K562 (cell line): ENCODE measurements around the gene MICU1. TPM values are rescaled to one million over a fixed set of nuclear protein-coding genes. Genes with fewer than 3 reads are reported as not detected.
A peak's percentile ranks its signal among the peaks of the same experiment; 100 is the strongest.

ENCODE experiments used
- ATAC-seq: fragments of 200-7000 bp; cut with Tn5 transposase; 3 replicates; pipeline ENCODE4 v1.9.1; 2020; ENCODE audit warnings: moderate library complexity
- BruUV-seq: library from RNA; stranded (reverse); fragments of 400-500 nt; replicated peaks from 2 replicates; lab custom pipeline; 2021; lab: Mats Ljungman, UMichigan
- CTCF ChIA-PET: fragments of 300-600 bp; formaldehyde crosslinking; extraction: SDS; loops from one replicate; lab custom pipeline; 2021; ENCODE audit warnings: low intra/inter-chr PET ratio; lab: Yijun Ruan, JAX
- POLR2A ChIA-PET: fragments of 300-600, 350-650 bp; sonication (Branson Sonifier 250); formaldehyde crosslinking; extraction: SDS; loops from one replicate; lab custom pipeline; 2021; ENCODE audit warnings: antibody characterized with exemption, inconsistent platforms; lab: Yijun Ruan, JAX
- DNase-seq, 4 experiments: peaks; one replicate each; pipeline versions ENCODE4 v3.0.0 to v3.0.0-alpha.2; 2011 to 2018; ENCODE audit warnings: low spot score in 3 of 4, mixed read lengths in 3 of 4; ENCODE audit errors: extremely low read depth in 1 of 4
- FAIRE-seq: peaks from 2 replicates; lab custom pipeline; 2011; peaks lifted over from hg19 to GRCh38; lab: Jason Lieb, UNC
- H2AFZ ChIP-seq: 2 replicates; pipeline ENCODE4 v1.6.0; 2011; ENCODE audit warnings: low read depth, low read length, control low read depth, inconsistent platforms
- H3K27ac ChIP-seq: fragments of 200-600 bp; 3 replicates; pipeline ENCODE4 v1.8.0; 2011; ENCODE audit warnings: low read depth, mild to moderate bottlenecking, control low read depth, inconsistent platforms, low read length, moderate library complexity, mixed read lengths; ENCODE audit errors: extremely low read depth
- H3K27me3 ChIP-seq, 2 experiments: fragments of 300-600 bp in 1 of 2; 2 replicates in 1 of 2; 3 replicates in 1 of 2; pipeline versions ENCODE4 v1.6.0 to v1.8.0; 2011; ENCODE audit warnings: inconsistent platforms in 2 of 2, low read length in 2 of 2, mild to moderate bottlenecking in 1 of 2, mixed read lengths in 1 of 2, moderate library complexity in 1 of 2; ENCODE audit not compliant: control insufficient read depth in 2 of 2, insufficient read depth in 2 of 2
- H3K36me3 ChIP-seq: fragments of 300-600 bp; 3 replicates; pipeline ENCODE4 v1.8.0; 2011; ENCODE audit warnings: mild to moderate bottlenecking, low read length, inconsistent platforms; ENCODE audit not compliant: control insufficient read depth, insufficient read depth
- H3K4me1 ChIP-seq, 2 experiments: fragments of 200-600 bp in 1 of 2; replicated peaks in 1 of 2; 2 replicates in 1 of 2; 3 replicates in 1 of 2; pipeline versions ENCODE4 v1.5.1 to v1.8.0; 2011; ENCODE audit warnings: inconsistent platforms in 2 of 2, low read length in 2 of 2, mild to moderate bottlenecking in 1 of 2, mixed read lengths in 1 of 2, moderate library complexity in 1 of 2; ENCODE audit not compliant: control insufficient read depth in 2 of 2, insufficient read depth in 2 of 2
- H3K4me2 ChIP-seq: 2 replicates; pipeline ENCODE4 v1.6.1; 2011; ENCODE audit warnings: low read length, control low read depth, inconsistent platforms, mixed read lengths; ENCODE audit not compliant: insufficient read depth
- H3K4me3 ChIP-seq: fragments of 200-600 bp; sonication (generic), shearing (Covaris generic); 2 replicates; pipeline ENCODE4 v1.5.1; 2016; ENCODE audit warnings: control low read depth, inconsistent platforms
- H3K79me2 ChIP-seq: fragments of 200-600 bp; 3 replicates; pipeline ENCODE4 v1.8.0; 2011; ENCODE audit warnings: low read length, inconsistent platforms; ENCODE audit not compliant: control insufficient read depth, insufficient read depth
- H3K9ac ChIP-seq, 2 experiments: 2 replicates each; pipeline versions ENCODE4 v1.6.0 to v1.6.1; 2011; ENCODE audit warnings: low read depth in 2 of 2, low read length in 2 of 2, control low read depth in 1 of 2, inconsistent platforms in 1 of 2, mild to moderate bottlenecking in 1 of 2, mixed read lengths in 1 of 2; ENCODE audit not compliant: insufficient read depth in 1 of 2
- H3K9me1 ChIP-seq: one replicate; pipeline ENCODE4 v1.6.0; 2011; ENCODE audit warnings: inconsistent platforms, mild to moderate bottlenecking, low read length, moderate library complexity; ENCODE audit not compliant: control insufficient read depth, insufficient read depth
- H3K9me3 ChIP-seq: replicated peaks from 2 replicates; pipeline ENCODE4 v1.5.1; 2011; ENCODE audit warnings: low read depth, low read length, inconsistent platforms; ENCODE audit not compliant: control insufficient read depth, insufficient read depth
- H4K20me1 ChIP-seq: replicated peaks from 2 replicates; pipeline ENCODE4 v1.6.1; 2011; ENCODE audit warnings: low read length, inconsistent platforms, mixed read lengths; ENCODE audit not compliant: control insufficient read depth, insufficient read depth
- ADNP ChIP-seq: fragments of 200-800 bp; sonication (Bioruptor generic); IDR thresholded peaks from 2 replicates; pipeline ENCODE4 v1.6.1; 2016; ENCODE audit warnings: missing genetic modification characterization, missing compliant biosample characterization
- BCOR ChIP-seq: fragments of 450-650 bp; IDR thresholded peaks from 2 replicates; pipeline ENCODE4 v1.6.1; 2016
- CEBPG ChIP-seq, 3 experiments: fragments of 200-800 bp in 1 of 3; sonication (Bioruptor generic) in 1 of 3; sonication (generic) in 1 of 3; formaldehyde crosslinking in 1 of 3; IDR thresholded peaks in 2 of 3; conservative IDR thresholded peaks in 1 of 3; 2 replicates each; pipeline versions ENCODE4 v1.6.1 to v1.8.0; 2016 to 2022; ENCODE audit warnings: missing compliant biosample characterization in 2 of 3, missing genetic modification characterization in 2 of 3, mild to moderate bottlenecking in 1 of 3, missing genetic modification reagents in 1 of 3
- CSDE1 ChIP-seq, 2 experiments: fragments of 450-650 bp; IDR thresholded peaks; 2 replicates each; pipeline ENCODE4 v1.6.1; 2016; ENCODE audit warnings: mild to moderate bottlenecking in 1 of 2
- HDAC1 ChIP-seq, 2 experiments: fragments of 450-650 bp; IDR thresholded peaks; 2 replicates each; pipeline ENCODE4 v1.6.1; 2016 to 2017; ENCODE audit warnings: inconsistent platforms in 1 of 2, mild to moderate bottlenecking in 1 of 2, moderate library complexity in 1 of 2
- HDAC8 ChIP-seq: fragments of 450-650 bp; IDR thresholded peaks from 2 replicates; pipeline ENCODE4 v1.6.1; 2016; ENCODE audit warnings: mild to moderate bottlenecking, missing genetic modification characterization, moderate library complexity, missing compliant biosample characterization
- HLTF ChIP-seq: fragments of 450-650 bp; IDR thresholded peaks from 2 replicates; pipeline ENCODE4 v1.6.1; 2016
- KDM1A ChIP-seq, 2 experiments: fragments of 450-650 bp; IDR thresholded peaks; 2 replicates each; pipeline ENCODE4 v1.6.1; 2016; ENCODE audit warnings: mild to moderate bottlenecking in 2 of 2
- POLR2H ChIP-seq: IDR thresholded peaks from 2 replicates; pipeline ENCODE4 v1.6.1; 2016; ENCODE audit warnings: missing genetic modification characterization, low read depth, mild to moderate bottlenecking, control low read depth, missing compliant biosample characterization, moderate library complexity
- RBM25 ChIP-seq: fragments of 200-400 bp; formaldehyde crosslinking; IDR thresholded peaks from 2 replicates; pipeline ENCODE4 v1.6.1; 2018; ENCODE audit warnings: low read length, low read depth, moderate library complexity; ENCODE audit not compliant: severe bottlenecking
- SMARCA4 ChIP-seq: fragments of 450-650 bp; IDR thresholded peaks from 2 replicates; pipeline ENCODE4 v1.6.1; 2016
- SMARCB1 ChIP-seq: IDR thresholded peaks from 2 replicates; pipeline ENCODE4 v1.6.1; 2011; ENCODE audit warnings: improper control_type of control experiment, low read depth; ENCODE audit not compliant: insufficient read length
- TBL1XR1 ChIP-seq, 2 experiments: IDR thresholded peaks; 2 replicates each; pipeline ENCODE4 v1.6.1; 2012; ENCODE audit warnings: improper control_type of control experiment in 2 of 2, low read length in 2 of 2, mild to moderate bottlenecking in 1 of 2
- TRIM28 ChIP-seq: fragments of 450-650 bp; IDR thresholded peaks from 2 replicates; pipeline ENCODE4 v1.6.1; 2017
- TSC22D4 ChIP-seq: fragments of 450-650 bp; IDR thresholded peaks from 2 replicates; pipeline ENCODE4 v1.6.1; 2016; ENCODE audit warnings: missing genetic modification characterization, missing biosample characterization, control low read depth
- WGBS: fragments of 100-300 bp; shearing (Covaris generic); methylation state at CpG from one replicate; pipeline ENCODE4 v1.1.6; 2016; ENCODE audit warnings: low coverage, mixed read lengths; ENCODE audit not compliant: insufficient coverage; ENCODE audit errors: missing lambda C conversion rate; 5-methylcytosine and 5-hydroxymethylcytosine counted together
- in situ Hi-C: fragments of 300-500 bp; cut with MboI; formaldehyde crosslinking; loops from 4 replicates; pipeline ENCODE4 v1.15.0; 2018; ENCODE audit warnings: inconsistent platforms, mixed read lengths
- intact Hi-C: fragments of 100-400 bp; cut with micrococcal nuclease; formaldehyde crosslinking; loops from 2 replicates; pipeline ENCODE4 v1.14.2; 2022
- polyA plus RNA-seq, 8 experiments: library from polyadenylated mRNA; depleted of rRNA in 4 of 8; stranded (reverse) in 5 of 8; unstranded in 3 of 8; fragments of >200 nt; fragmentation: Nextera tagmentation in 2 of 8; fragmentation: Illumina TruSeq in 1 of 8; extraction: Ambion mirVana in 2 of 8; extraction: Trizol in 1 of 8; gene quantifications; 2 replicates each; pipeline versions ENCODE4 v1.2.1 to v1.2.3, GENCODE V29; 2011 to 2014; ENCODE audit warnings: inconsistent platforms in 1 of 8, missing spikeins in 1 of 8
- total RNA-seq, 7 experiments: library from RNA; depleted of rRNA in 6 of 7; stranded (reverse); fragments of >200 nt in 6 of 7; fragmentation: Illumina TruSeq in 2 of 7; extraction: Trizol in 2 of 7; gene quantifications; 2 replicates each; pipeline versions ENCODE4 v1.2.1 to v1.2.3, GENCODE V29; 2011 to 2021; ENCODE audit warnings: low replicate concordance in 1 of 7
- TF ChIP-seq, protein P1 (sequence below), 2 experiments: fragments of 450-650 bp in 1 of 2; IDR thresholded peaks; 2 replicates each; pipeline ENCODE4 v1.6.1; 2011 to 2017; ENCODE audit warnings: low read depth in 2 of 2, antibody characterized with exemption in 1 of 2, borderline replicate concordance in 1 of 2, low read length in 1 of 2, mild to moderate bottlenecking in 1 of 2, mixed read lengths in 1 of 2; ENCODE audit not compliant: control insufficient read depth in 1 of 2
- TF ChIP-seq, protein P2 (sequence below), 2 experiments: fragments of 450-650 bp; IDR thresholded peaks; 2 replicates each; pipeline ENCODE4 v1.6.1; 2016

The MICU1 gene
- total and polyA plus RNA-seq, 9 of the 15 experiments (the other 6 are each of a cell fraction or from before 2014, with no cell fraction given) = 29.3 to 76.8 (median 48.4) TPM

DNA sequence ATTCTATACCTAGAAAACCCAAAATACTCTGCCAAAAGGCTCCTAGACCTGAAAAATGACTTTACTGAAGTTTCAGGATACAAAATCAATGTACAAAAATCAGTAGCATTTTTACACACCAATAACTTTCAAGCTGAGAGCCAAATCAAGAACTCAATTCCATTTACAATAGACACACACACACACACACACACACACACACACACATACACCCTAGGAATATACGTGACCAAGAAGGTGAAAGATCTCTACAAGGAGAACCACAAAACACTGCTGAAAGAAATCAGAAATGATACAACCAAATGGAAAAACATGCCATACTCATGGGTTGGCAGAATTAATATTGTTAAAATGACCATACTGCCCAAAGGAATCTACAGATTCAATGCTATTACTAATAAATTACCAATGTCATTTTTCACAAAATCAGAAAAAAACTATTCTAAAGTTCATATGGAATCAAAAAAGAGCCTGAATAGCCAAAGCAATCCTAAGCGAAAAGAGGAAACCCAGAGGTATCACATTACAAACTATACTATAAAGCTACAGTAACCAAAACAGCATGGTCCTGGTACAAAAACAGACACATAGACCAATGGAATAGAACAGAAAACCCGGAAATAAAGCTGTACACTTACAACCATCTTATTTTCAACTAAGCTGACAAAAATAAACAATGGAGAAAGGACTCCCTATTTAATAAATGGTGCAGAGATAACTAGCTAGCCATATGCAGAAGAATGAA is 122.0 kb downstream of the MICU1 start:
- no peak overlapping the region for H2AFZ ChIP-seq
- no peak for ATAC-seq
- no peak overlapping the region for H3K4me2 ChIP-seq
- no peak for DNase-seq
- no peak for FAIRE-seq
- no TSS peak for BruUV-seq
- ChIA-PET CTCF (no interaction called here), POLR2A (interaction anchor here (1.0 to 2.6 kb wide), 3 partner anchors 10 to 87 kb away, joined by 3 to 8 read pairs (median 3); no protein-coding TSS in a partner anchor)
- 76% methylated on average over 3 of the region's 3 CpGs for WGBS
- H3K27ac ChIP-seq = peak overlapping the region; percentile 34; the same call in 1 of the 3 replicates
- no peaks in the 10 kb centered on the region; the same call in 1 of the 2 replicates for H3K9me3 ChIP-seq
- no peaks in the 10 kb centered on the region for H4K20me1 ChIP-seq
- no peaks in the 10 kb centered on the region for H3K27me3 ChIP-seq
- H3K9me1 ChIP-seq = no peaks in the 10 kb centered on the region
- H3K4me3 ChIP-seq = no peak overlapping the region
- in situ Hi-C loops = no loop called here
- intact Hi-C loops = no loop called here
- peaks cover 4 to 14% of the 10 kb centered on the region in 2 experiments; a peak in 2 of 5 replicates for H3K4me1 ChIP-seq
- H3K9ac ChIP-seq = no peak overlapping the region
- no peaks in the 10 kb centered on the region for H3K79me2 ChIP-seq
- no peaks in the 10 kb centered on the region for H3K36me3 ChIP-seq
- TF ChIP-seq POLR2H (tag) (0 out of 2 replicates have a peak, but pooled peaks have one; percentile 19), CSDE1 (IDR thresholded peaks at IDR 0.05) (peak in 1 of 2 experiments; percentile 60; a peak in 1 of 4 replicates), BCOR (peak; percentile 83), CEBPG (CRISPR knock-in tag; IDR thresholded peaks at IDR 0.05) (no peak), CEBPG (tag; conservative IDR thresholded peaks at IDR 0.05 in 1 of 2, IDR thresholded peaks at IDR 0.05 in 1 of 2) (no peak), TBL1XR1 (IDR thresholded peaks at IDR 0.05; ENCODE audit: low read length in 2 of 2) (no peak), HLTF (0 out of 2 replicates have a peak, but pooled peaks have one; percentile 68), SMARCA4 (0 out of 2 replicates have a peak, but pooled peaks have one; percentile 8), KDM1A (IDR thresholded peaks at IDR 0.05) (peak; percentile 11 to 72; a peak in 2 of 4 replicates), TRIM28 (peak; percentile 76; the same call in 1 of the 2 replicates), TSC22D4 (tag) (0 out of 2 replicates have a peak, but pooled peaks have one; percentile 4), HDAC8 (tag) (no peak), RBM25 (peak; percentile 61), HDAC1 (IDR thresholded peaks at IDR 0.05) (0 out of 4 replicates have a peak, but pooled peaks of 1 of the 2 experiments have one; percentile 17), SMARCB1 (no peak), ADNP (tag) (peak; percentile 75)
- TF ChIP-seq, protein P1, sequence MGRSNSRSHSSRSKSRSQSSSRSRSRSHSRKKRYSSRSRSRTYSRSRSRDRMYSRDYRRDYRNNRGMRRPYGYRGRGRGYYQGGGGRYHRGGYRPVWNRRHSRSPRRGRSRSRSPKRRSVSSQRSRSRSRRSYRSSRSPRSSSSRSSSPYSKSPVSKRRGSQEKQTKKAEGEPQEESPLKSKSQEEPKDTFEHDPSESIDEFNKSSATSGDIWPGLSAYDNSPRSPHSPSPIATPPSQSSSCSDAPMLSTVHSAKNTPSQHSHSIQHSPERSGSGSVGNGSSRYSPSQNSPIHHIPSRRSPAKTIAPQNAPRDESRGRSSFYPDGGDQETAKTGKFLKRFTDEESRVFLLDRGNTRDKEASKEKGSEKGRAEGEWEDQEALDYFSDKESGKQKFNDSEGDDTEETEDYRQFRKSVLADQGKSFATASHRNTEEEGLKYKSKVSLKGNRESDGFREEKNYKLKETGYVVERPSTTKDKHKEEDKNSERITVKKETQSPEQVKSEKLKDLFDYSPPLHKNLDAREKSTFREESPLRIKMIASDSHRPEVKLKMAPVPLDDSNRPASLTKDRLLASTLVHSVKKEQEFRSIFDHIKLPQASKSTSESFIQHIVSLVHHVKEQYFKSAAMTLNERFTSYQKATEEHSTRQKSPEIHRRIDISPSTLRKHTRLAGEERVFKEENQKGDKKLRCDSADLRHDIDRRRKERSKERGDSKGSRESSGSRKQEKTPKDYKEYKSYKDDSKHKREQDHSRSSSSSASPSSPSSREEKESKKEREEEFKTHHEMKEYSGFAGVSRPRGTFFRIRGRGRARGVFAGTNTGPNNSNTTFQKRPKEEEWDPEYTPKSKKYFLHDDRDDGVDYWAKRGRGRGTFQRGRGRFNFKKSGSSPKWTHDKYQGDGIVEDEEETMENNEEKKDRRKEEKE (IDR thresholded peaks at IDR 0.05; ENCODE audit: borderline replicate concordance in 1 of 2, control insufficient read depth in 1 of 2, low read depth in 2 of 2, low read length in 1 of 2) = peak in 1 of 2 experiments; percentile 37; a peak in 1 of 4 replicates
- TF ChIP-seq, protein P2, sequence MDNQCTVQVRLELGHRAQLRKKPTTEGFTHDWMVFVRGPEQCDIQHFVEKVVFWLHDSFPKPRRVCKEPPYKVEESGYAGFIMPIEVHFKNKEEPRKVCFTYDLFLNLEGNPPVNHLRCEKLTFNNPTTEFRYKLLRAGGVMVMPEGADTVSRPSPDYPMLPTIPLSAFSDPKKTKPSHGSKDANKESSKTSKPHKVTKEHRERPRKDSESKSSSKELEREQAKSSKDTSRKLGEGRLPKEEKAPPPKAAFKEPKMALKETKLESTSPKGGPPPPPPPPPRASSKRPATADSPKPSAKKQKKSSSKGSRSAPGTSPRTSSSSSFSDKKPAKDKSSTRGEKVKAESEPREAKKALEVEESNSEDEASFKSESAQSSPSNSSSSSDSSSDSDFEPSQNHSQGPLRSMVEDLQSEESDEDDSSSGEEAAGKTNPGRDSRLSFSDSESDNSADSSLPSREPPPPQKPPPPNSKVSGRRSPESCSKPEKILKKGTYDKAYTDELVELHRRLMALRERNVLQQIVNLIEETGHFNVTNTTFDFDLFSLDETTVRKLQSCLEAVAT (IDR thresholded peaks at IDR 0.05) = peak in 1 of 2 experiments; percentile 48; a peak in 1 of 4 replicates
